GM18505 (cell line): ENCODE data around the gene EN2.

Experiments used
- ATAC-seq: cut with Tn5 transposase; IDR thresholded peaks from one replicate; pipeline ENCODE4 v1.9.1; 2021; ENCODE audit not compliant: unreplicated experiment
- POLR2A ChIP-seq: IDR thresholded peaks from 4 replicates; pipeline ENCODE4 v1.6.1; 2011; ENCODE audit warnings: borderline replicate concordance; ENCODE audit not compliant: insufficient read depth, insufficient read length; ENCODE audit errors: extremely low read depth

The EN2 gene

DNA sequence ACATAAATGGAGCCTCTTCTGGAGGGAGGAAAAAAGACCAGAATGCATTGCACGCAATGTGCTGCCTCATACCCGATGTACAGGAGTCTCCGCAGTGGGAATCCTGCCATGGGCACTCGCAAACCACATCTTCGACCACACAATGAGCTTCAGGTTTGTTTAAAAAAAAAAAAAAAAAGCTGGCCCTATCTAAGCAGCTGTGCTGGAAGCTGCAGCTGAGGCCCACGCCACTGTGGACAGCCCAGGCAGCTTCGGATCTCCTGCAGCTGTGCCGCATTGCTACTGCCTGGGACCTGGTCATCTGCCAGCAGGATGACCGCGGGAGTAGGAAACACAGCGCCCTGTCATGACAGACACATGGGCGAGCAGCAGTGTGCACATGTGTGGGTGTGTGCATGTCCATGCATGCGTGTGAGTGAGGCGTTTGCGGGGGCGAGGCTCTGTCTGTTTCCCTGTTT is 26.0 kb downstream of the EN2 start:
- no peak for ATAC-seq
- TF ChIP-seq POLR2A: no peak

DNA sequence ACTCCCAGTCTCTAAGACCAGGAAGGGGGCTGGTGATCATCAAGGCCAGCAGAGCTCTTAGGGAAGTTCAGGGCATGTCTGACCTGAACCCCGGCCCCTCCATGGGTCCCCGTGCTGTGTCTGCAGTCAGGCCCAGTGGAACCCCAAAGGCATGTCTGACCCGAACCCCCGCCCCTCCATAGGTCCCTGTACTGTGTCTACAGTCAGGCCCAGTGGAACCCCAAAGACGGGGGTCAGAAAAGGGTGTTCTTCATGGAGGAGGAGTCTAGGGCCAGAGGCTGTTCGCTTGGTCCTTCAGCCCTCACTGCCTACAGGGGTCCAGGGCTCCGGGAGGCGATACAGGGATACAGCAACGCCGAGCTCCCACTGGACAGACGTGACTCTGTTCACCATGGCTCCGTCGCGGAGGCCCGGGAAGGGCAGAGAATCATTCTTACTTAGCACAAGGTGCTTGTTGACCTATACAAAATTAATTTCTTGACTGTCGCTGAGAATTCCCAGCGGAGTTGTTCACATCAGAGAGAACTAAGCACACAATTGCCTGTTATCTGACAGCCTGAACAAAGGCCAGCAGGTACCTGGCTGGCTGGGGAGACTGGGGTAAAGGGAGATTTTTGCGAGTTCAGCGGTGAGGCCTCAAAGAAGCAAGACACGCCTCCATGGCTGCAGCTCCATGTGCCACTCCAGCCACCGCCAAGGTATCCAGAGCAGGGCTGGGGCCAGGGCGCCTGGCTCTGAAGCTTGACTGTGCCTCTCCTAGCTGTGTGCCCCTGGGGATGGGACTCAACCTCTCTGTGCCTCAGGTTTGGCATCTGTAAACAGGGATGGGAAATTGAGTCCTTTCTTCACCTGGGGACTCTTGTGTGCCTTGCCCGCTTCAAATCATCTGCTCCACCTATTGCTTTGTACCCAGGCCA is 26.8 kb downstream of the EN2 start:
- no peak for TF ChIP-seq POLR2A
- no peak for ATAC-seq

- TF ChIP-seq POLR2A: no peak
- no peak for ATAC-seq
Measured at GRCh38 chr7:155486783-155487508, 29.0 kb downstream of the EN2 start.

- ATAC-seq: no peak
- TF ChIP-seq POLR2A: no peak
Measured at GRCh38 chr7:155487509-155488482, 29.9 kb downstream of the EN2 start.

GRCh38 chr7:155488483-155489127 is 30.7 kb downstream of the EN2 start:
- ATAC-seq: no peak
- no peak for TF ChIP-seq POLR2A

- ATAC-seq: no peak
- no peak for TF ChIP-seq POLR2A
Measured at GRCh38 chr7:155489158-155489840, 31.4 kb downstream of the EN2 start.

- TF ChIP-seq POLR2A: no peak
- no peak for ATAC-seq
Measured at GRCh38 chr7:155489862-155490696, 32.1 kb downstream of the EN2 start.

- no peak for TF ChIP-seq POLR2A
- ATAC-seq: peak; percentile 89
Measured at GRCh38 chr7:155490697-155491628, 33.0 kb downstream of the EN2 start.

DNA sequence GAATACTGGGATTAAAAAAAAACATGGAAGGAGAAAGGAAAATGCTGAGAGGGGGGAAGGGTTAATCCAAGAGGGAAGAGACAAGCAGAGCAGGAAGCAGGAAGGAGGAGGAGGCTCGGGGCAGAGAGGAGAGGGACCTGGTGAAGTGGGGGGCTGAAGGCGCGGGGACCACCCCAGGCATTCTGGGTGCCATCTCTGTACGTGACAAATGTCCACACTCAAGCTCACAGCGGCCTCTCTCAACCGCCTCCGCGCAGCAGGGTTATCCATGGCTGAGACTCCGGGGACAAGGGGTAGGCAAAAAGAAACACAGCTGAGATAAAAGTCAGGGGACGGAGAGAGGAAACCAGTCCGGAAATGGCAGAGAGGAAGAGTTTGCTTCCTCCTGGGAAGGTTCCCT is 33.9 kb downstream of the EN2 start:
- ATAC-seq: no peak
- TF ChIP-seq POLR2A: no peak
